HAP-1 (cell line): ENCODE data around the gene NT5DC3.
"Not testable (repeated sequence)": the region's sequence is repeated elsewhere in the genome, so short reads cannot be mapped to it uniquely, and the experiment has no call there.

Experiments
- DNase-seq, 2 experiments: peaks; one replicate each; pipeline ENCODE4 v3.0.0-alpha.2; 2016 to 2020; ENCODE audit warnings: low spot score in 2 of 2
- H3K27me3 ChIP-seq: fragments of 250-450 bp; sonication (Bioruptor Pico); 2 replicates; pipeline ENCODE4 v1.5.1; 2020; ENCODE audit warnings: low read depth, mild to moderate bottlenecking, moderate library complexity
- H3K36me3 ChIP-seq: fragments of 250-450 bp; sonication (Bioruptor Pico); replicated peaks from 2 replicates; pipeline ENCODE4 v1.5.1; 2020; ENCODE audit warnings: mild to moderate bottlenecking
- H3K4me1 ChIP-seq: fragments of 250-450 bp; sonication (Bioruptor Pico); 2 replicates; pipeline ENCODE4 v1.5.1; 2020; ENCODE audit warnings: mild to moderate bottlenecking
- H3K4me3 ChIP-seq: fragments of 250-450 bp; sonication (Bioruptor Pico); 2 replicates; pipeline ENCODE4 v1.5.1; 2020; ENCODE audit warnings: mild to moderate bottlenecking, moderate library complexity
- H3K9me3 ChIP-seq: fragments of 250-450 bp; sonication (Bioruptor Pico); 2 replicates; pipeline ENCODE4 v1.5.1; 2020; ENCODE audit warnings: mild to moderate bottlenecking, moderate library complexity
- in situ Hi-C: fragments of 300-500 bp; cut with MboI; formaldehyde crosslinking; loops from 3 replicates; pipeline ENCODE4 v1.14.3; 2020; ENCODE audit warnings: low sequenced_read_pairs, inconsistent platforms, mixed read lengths

NT5DC3 gene

GRCh38 chr12:103848917-103849491, 8.0 kb upstream of the NT5DC3 start:
- no peaks in the 10 kb centered on the region for H3K27me3 ChIP-seq
- no peak overlapping the region for H3K4me3 ChIP-seq
- H3K36me3 ChIP-seq, result no peaks in the 10 kb centered on the region
- no peaks in the 10 kb centered on the region for H3K9me3 ChIP-seq
- peaks cover 3% of the 10 kb centered on the region; the same call in 1 of the 2 replicates for H3K4me1 ChIP-seq
- DNase-seq, result no peak
- in situ Hi-C loops, result no loop called here

- H3K36me3 ChIP-seq, result no peaks in the 10 kb centered on the region
- H3K4me1 ChIP-seq, result peaks cover 3% of the 10 kb centered on the region; the same call in 1 of the 2 replicates
- no peak for DNase-seq
- in situ Hi-C loops, result no loop called here
- no peaks in the 10 kb centered on the region for H3K9me3 ChIP-seq
- H3K4me3 ChIP-seq, result no peak overlapping the region
- no peaks in the 10 kb centered on the region for H3K27me3 ChIP-seq
These were observed 7.1 kb upstream of the NT5DC3 start for GRCh38 chr12:103848143-103848542.

DNA sequence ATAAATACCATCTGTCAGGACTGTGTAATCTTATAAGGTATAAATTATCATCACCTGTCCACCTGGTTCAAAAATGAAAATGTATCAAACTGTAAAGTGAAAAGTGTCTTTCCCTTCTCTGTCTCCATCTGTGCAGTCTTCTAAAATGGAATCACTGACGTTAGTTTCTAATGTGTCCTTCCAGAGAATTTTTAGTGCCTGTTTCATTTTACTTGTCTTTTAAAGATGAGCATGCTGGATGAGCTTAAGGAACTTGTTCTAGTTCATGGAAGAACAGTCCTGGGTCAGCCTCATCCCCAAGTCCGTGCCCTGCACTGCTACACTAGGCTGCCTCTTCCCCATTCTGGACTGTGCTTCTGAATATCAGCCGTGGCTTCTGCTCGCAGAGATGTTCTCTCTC, 5.4 kb upstream of the NT5DC3 start:
- no peaks in the 10 kb centered on the region for H3K9me3 ChIP-seq
- DNase-seq, result no peak
- no peak overlapping the region for H3K4me3 ChIP-seq
- no peaks in the 10 kb centered on the region for H3K27me3 ChIP-seq
- H3K4me1 ChIP-seq, result peaks cover 6% of the 10 kb centered on the region
- in situ Hi-C loops, result no loop called here
- H3K36me3 ChIP-seq, result no peaks in the 10 kb centered on the region

DNA sequence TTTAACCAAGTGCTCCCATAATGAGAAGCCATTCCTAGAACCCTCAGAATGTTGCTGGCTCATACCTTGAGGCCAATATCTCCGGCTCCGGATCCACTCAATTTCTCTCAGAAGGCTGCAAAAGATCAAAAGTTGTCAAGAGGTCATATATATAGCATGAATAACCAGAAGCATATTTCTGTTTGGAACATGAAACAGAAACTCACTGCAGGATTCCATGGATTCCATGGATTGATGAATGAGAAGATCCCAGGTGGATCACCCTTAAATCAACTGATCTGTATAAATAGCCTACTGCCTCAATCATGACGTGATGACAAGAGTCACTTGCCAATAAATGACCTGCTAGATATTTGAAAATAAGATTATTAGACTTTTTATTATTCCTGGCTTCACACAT, 3.3 kb upstream of the NT5DC3 start:
- Histone ChIP-seq H3K36me3 (no peaks in the 10 kb centered on the region), H3K4me3 (no peak overlapping the region), H3K27me3 (no peaks in the 10 kb centered on the region), H3K4me1 (peaks cover 14% of the 10 kb centered on the region), H3K9me3 (no peaks in the 10 kb centered on the region)
- DNase-seq, result no peak
- in situ Hi-C loops, result no loop called here

- H3K9me3 ChIP-seq, result no peaks in the 10 kb centered on the region
- no peaks in the 10 kb centered on the region for H3K36me3 ChIP-seq
- no peaks in the 10 kb centered on the region for H3K27me3 ChIP-seq
- peak overlapping the region; percentile 73 for H3K4me3 ChIP-seq
- in situ Hi-C loops, result no loop called here
- peak in 1 of 2 experiments; percentile 61 for DNase-seq
- H3K4me1 ChIP-seq, result peaks cover 14% of the 10 kb centered on the region
These were observed 903 bp upstream of the NT5DC3 start for GRCh38 chr12:103841690-103842584.

- no peaks in the 10 kb centered on the region for H3K27me3 ChIP-seq
- peak in 1 of 2 experiments; percentile 56 for DNase-seq
- H3K36me3 ChIP-seq, result no peaks in the 10 kb centered on the region
- no peaks in the 10 kb centered on the region for H3K9me3 ChIP-seq
- H3K4me1 ChIP-seq, result peaks cover 14% of the 10 kb centered on the region
- H3K4me3 ChIP-seq, result peak overlapping the region; percentile 73
- in situ Hi-C loops, result no loop called here
These were observed 565 bp downstream of the NT5DC3 start for GRCh38 chr12:103840462-103840875.

GRCh38 chr12:103839609-103840461, 1.2 kb downstream of the NT5DC3 start:
- Histone ChIP-seq H3K27me3 (no peaks in the 10 kb centered on the region), H3K4me1 (peaks cover 14% of the 10 kb centered on the region), H3K36me3 (no peaks in the 10 kb centered on the region), H3K9me3 (no peaks in the 10 kb centered on the region), H3K4me3 (peak overlapping the region; percentile 73)
- DNase-seq, result no peak
- in situ Hi-C loops, result no loop called here

DNA sequence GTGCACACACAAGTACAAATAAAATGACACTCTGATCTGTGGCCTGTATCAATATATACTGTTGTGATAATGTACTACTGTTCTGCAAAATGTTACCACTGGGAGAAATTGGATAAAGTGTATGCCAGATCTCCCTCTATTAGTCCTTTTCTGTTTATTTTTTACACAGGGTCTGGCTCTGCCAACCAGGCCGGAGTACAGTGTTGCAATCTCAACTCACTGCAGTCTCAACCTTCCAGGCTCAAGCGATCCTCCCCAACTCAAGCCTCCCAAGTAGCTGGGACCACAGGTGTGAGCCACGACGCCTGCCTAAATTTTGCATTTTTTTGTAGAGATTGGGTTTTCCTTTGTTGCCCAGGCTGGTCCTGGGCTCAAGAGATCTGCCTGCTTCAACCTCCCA, 1.9 kb downstream of the NT5DC3 start:
- Histone ChIP-seq H3K36me3 (no peaks in the 10 kb centered on the region), H3K9me3 (no peaks in the 10 kb centered on the region), H3K27me3 (no peaks in the 10 kb centered on the region), H3K4me3 (no peak overlapping the region), H3K4me1 (peaks cover 14% of the 10 kb centered on the region)
- in situ Hi-C loops, result no loop called here
- no peak for DNase-seq

- no peak overlapping the region for H3K4me3 ChIP-seq
- DNase-seq, result no peak
- no peaks in the 10 kb centered on the region for H3K36me3 ChIP-seq
- in situ Hi-C loops, result no loop called here
- H3K4me1 ChIP-seq, result peaks cover 14% of the 10 kb centered on the region
- no peaks in the 10 kb centered on the region for H3K27me3 ChIP-seq
- H3K9me3 ChIP-seq, result no peaks in the 10 kb centered on the region
These were observed 2.6 kb downstream of the NT5DC3 start for GRCh38 chr12:103838254-103838914.

DNA sequence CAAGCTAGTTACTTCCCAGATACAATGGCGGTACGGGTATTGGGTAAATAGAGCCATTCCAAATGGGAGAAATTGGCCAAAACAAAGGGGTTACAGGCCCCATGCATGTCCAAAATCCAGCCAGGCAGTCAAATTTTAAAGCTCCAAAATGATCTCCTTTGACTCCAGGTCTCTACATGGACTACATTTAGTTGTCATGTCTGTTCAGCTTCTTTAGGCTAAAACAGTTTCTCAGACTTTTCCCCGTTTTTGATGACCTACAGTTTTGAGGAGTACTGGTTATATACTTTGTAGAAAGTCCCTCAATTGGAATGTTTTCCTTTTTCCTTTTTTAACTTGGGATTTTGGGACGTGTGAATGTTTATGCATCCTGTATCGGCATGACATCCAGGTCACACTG, 4.7 kb downstream of the NT5DC3 start:
- no peak for DNase-seq
- Histone ChIP-seq H3K27me3 (no peaks in the 10 kb centered on the region), H3K36me3 (no peaks in the 10 kb centered on the region), H3K4me3 (no peak overlapping the region), H3K9me3 (0 out of 2 replicates have a peak, but pooled peaks cover 2% of the 10 kb centered on the region), H3K4me1 (peaks cover 14% of the 10 kb centered on the region)
- in situ Hi-C loops, result no loop called here

DNA sequence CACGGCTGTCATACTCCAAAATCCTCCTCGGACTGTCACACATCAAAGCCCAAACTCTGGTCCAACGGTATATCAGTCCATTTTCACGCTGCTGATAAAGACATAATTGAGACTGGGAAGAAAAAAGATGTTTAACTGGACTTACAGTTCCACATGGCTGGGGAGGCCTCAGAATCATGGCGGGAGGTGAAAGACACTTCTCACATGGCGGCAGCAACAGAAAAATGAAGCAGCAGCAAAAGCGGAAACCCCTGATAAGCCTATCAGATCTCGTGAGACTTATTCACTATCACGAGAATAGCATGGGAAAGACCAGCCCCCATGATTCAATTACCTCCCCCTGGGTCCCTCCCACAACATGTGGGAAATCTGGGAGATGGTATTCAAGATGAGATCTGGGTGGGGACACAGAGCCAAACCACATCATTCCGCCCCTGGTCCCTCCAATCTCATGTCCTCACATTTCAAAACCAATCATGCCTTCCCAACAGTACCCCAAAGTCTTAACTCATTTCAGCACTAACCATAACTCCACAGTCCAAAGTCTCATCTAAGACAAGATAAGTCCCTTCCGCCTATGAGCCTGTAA, 5.2 kb downstream of the NT5DC3 start:
- peaks cover 14% of the 10 kb centered on the region for H3K4me1 ChIP-seq
- in situ Hi-C loops, H3K9me3 ChIP-seq, DNase-seq, H3K36me3 ChIP-seq, H3K4me3 ChIP-seq, H3K27me3 ChIP-seq: not testable (repeated sequence)

- no peak overlapping the region for H3K4me3 ChIP-seq
- H3K4me1 ChIP-seq, result peaks cover 12% of the 10 kb centered on the region
- no peaks in the 10 kb centered on the region for H3K36me3 ChIP-seq
- H3K9me3 ChIP-seq, result 0 out of 2 replicates have a peak, but pooled peaks cover 4% of the 10 kb centered on the region
- in situ Hi-C loops, result no loop called here
- H3K27me3 ChIP-seq, result no peaks in the 10 kb centered on the region
- no peak for DNase-seq
These were observed 6.1 kb downstream of the NT5DC3 start for GRCh38 chr12:103834942-103835341.

DNA sequence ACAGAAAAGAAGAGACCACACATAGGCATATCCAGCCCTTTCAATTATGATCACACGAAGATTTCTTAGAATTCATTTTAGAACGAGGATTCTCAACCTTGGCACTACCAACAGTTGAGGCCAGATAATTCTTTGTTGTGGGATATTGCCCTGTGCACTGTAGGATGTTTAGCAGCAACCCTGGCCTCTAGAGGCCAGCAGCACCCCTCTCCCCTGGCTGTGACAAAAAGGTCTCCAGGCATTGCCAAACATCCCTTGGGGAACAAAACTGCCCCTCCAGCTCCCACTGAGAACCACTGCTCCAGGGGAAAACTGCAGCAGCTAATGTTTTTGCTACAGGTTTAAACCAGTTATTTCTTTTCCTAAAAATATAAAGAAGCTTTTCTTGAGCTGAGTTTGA, 7.1 kb downstream of the NT5DC3 start:
- H3K27me3 ChIP-seq, result no peaks in the 10 kb centered on the region
- H3K36me3 ChIP-seq, result no peaks in the 10 kb centered on the region
- in situ Hi-C loops, result no loop called here
- DNase-seq, result peak in 1 of 2 experiments; percentile 35
- no peak overlapping the region for H3K4me3 ChIP-seq
- peaks cover 13% of the 10 kb centered on the region for H3K4me1 ChIP-seq
- H3K9me3 ChIP-seq, result 0 out of 2 replicates have a peak, but pooled peaks cover 4% of the 10 kb centered on the region
